Panc1 (cell line): ENCODE measurements around the gene DSG1. TPM values are rescaled to one million over a fixed set of nuclear protein-coding genes. Genes with fewer than 3 reads are reported as not detected.

Experiments
- ATAC-seq: fragments of 200-7000 bp; cut with Tn5 transposase; 2 replicates; pipeline ENCODE4 v1.9.1; 2020; ENCODE audit warnings: mild to moderate bottlenecking, moderate library complexity
- BruUV-seq: library from RNA; stranded (reverse); fragments of 400-500 nt; replicated peaks from 2 replicates; lab custom pipeline; 2021; lab: Mats Ljungman, UMichigan
- CTCF ChIA-PET: fragments of 300-600 bp; sonication (Branson Sonifier 250); formaldehyde crosslinking; loops from one replicate; lab custom pipeline; 2022; ENCODE audit warnings: antibody characterized with exemption; lab: Charles Lee
- POLR2A ChIA-PET: fragments of 300-600 bp; sonication (Branson Sonifier 250); formaldehyde crosslinking; loops from one replicate; lab custom pipeline; 2022; ENCODE audit warnings: antibody characterized with exemption; lab: Charles Lee
- DNase-seq: peaks from one replicate; pipeline ENCODE4 v3.0.0-alpha.2; 2010; ENCODE audit warnings: low read depth, low spot score
- H3K27ac ChIP-seq: 2 replicates; pipeline ENCODE4 v1.5.1; 2011; ENCODE audit warnings: mild to moderate bottlenecking, low read length, inconsistent platforms
- H3K27me3 ChIP-seq: fragments of 200-500 bp; sonication (Bioruptor generic); 2 replicates; pipeline ENCODE4 v1.6.0; 2014; ENCODE audit warnings: low read length, inconsistent platforms; ENCODE audit not compliant: control insufficient read depth, insufficient read depth
- H3K36me3 ChIP-seq: fragments of 200-500 bp; sonication (Bioruptor generic); 2 replicates; pipeline ENCODE4 v1.5.1; 2014; ENCODE audit warnings: inconsistent platforms, mild to moderate bottlenecking, low read length, moderate library complexity; ENCODE audit not compliant: control insufficient read depth, insufficient read depth
- H3K4me1 ChIP-seq: 2 replicates; pipeline ENCODE4 v1.5.1; 2011; ENCODE audit warnings: inconsistent platforms, mild to moderate bottlenecking, low read length, moderate library complexity; ENCODE audit not compliant: control insufficient read depth, insufficient read depth
- H3K4me3 ChIP-seq, 2 experiments: 2 replicates each; pipeline ENCODE4 v1.5.1; 2011 to 2012; ENCODE audit warnings: low read depth in 2 of 2, low read length in 2 of 2, mild to moderate bottlenecking in 2 of 2, inconsistent platforms in 1 of 2, moderate library complexity in 1 of 2
- H3K9me3 ChIP-seq: fragments of 200-500 bp; sonication (Bioruptor generic); 2 replicates; pipeline ENCODE4 v1.5.1; 2014; ENCODE audit warnings: low read depth, mild to moderate bottlenecking, inconsistent platforms, low read length, moderate library complexity; ENCODE audit not compliant: control insufficient read depth, insufficient read depth
- CTCF ChIP-seq: fragments of 450-650 bp; IDR thresholded peaks from 2 replicates; pipeline ENCODE4 v1.5.1; 2017; ENCODE audit warnings: mild to moderate bottlenecking
- POLR2AphosphoS5 ChIP-seq: IDR thresholded peaks from 2 replicates; pipeline ENCODE4 v1.6.1; 2012; ENCODE audit warnings: mild to moderate bottlenecking, low read depth, low read length, moderate library complexity
- TCF7L2 ChIP-seq: IDR thresholded peaks from 2 replicates; pipeline ENCODE4 v1.6.1; 2011; ENCODE audit warnings: mild to moderate bottlenecking, low read depth, low read length, inconsistent platforms
- in situ Hi-C: cut with HindIII; loops from 2 replicates; pipeline ENCODE4 v1.10.0; 2016; ENCODE audit warnings: low sequenced_read_pairs, low pct_unique_long_range_greater_than_20kb
- intact Hi-C: fragments of 100-400 bp; cut with micrococcal nuclease; formaldehyde crosslinking; loops from one replicate; pipeline ENCODE4 v1.10.0; 2022; ENCODE audit not compliant: unreplicated experiment
- total RNA-seq: library from RNA; stranded (reverse); gene quantifications from one replicate; pipeline ENCODE4 v1.2.1, GENCODE V29; 2021; ENCODE audit not compliant: unreplicated experiment
- TF ChIP-seq, protein P1 (sequence below), 2 experiments: IDR thresholded peaks; 2 replicates each; pipeline ENCODE4 v1.6.1; 2011 to 2012; ENCODE audit warnings: low read depth in 2 of 2, control low read depth in 1 of 2, low read length in 1 of 2, mild to moderate bottlenecking in 1 of 2, moderate library complexity in 1 of 2; ENCODE audit not compliant: insufficient read depth in 1 of 2

DSG1 gene
- total RNA-seq, 1 experiment from 2014 or later = not detected

DNA sequence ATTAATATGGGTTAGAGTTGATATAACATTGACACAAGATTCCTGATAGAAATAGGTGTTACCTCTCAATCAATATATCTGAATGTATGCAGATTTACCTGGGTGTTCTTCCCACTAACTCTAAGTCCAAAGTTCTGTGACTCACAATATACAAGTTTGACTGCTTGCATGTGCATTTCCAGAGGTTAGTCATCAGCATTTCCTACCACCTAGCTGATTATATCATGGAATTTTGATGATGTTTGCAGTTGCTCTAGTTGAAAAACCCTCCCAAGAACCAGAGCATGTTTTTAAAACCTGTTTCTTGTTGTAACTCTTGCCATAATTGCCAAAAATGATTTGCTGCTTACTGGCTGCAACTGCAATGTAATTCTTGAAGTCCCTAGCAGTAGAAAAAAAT, 15.0 kb upstream of the DSG1 start:
- Histone ChIP-seq H3K27ac (no peak overlapping the region), H3K4me1 (no peaks in the 10 kb centered on the region; the same call in 1 of the 2 replicates), H3K4me3 (no peak overlapping the region), H3K9me3 (no peaks in the 10 kb centered on the region), H3K27me3 (no peaks in the 10 kb centered on the region), H3K36me3 (no peaks in the 10 kb centered on the region)
- CTCF ChIA-PET = no interaction called here
- no peak for TF ChIP-seq TCF7L2
- TF ChIP-seq, protein P1, sequence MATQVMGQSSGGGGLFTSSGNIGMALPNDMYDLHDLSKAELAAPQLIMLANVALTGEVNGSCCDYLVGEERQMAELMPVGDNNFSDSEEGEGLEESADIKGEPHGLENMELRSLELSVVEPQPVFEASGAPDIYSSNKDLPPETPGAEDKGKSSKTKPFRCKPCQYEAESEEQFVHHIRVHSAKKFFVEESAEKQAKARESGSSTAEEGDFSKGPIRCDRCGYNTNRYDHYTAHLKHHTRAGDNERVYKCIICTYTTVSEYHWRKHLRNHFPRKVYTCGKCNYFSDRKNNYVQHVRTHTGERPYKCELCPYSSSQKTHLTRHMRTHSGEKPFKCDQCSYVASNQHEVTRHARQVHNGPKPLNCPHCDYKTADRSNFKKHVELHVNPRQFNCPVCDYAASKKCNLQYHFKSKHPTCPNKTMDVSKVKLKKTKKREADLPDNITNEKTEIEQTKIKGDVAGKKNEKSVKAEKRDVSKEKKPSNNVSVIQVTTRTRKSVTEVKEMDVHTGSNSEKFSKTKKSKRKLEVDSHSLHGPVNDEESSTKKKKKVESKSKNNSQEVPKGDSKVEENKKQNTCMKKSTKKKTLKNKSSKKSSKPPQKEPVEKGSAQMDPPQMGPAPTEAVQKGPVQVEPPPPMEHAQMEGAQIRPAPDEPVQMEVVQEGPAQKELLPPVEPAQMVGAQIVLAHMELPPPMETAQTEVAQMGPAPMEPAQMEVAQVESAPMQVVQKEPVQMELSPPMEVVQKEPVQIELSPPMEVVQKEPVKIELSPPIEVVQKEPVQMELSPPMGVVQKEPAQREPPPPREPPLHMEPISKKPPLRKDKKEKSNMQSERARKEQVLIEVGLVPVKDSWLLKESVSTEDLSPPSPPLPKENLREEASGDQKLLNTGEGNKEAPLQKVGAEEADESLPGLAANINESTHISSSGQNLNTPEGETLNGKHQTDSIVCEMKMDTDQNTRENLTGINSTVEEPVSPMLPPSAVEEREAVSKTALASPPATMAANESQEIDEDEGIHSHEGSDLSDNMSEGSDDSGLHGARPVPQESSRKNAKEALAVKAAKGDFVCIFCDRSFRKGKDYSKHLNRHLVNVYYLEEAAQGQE (IDR thresholded peaks at IDR 0.05; ENCODE audit: insufficient read depth in 1 of 2, low read depth in 2 of 2, low read length in 1 of 2) = no peak
- in situ Hi-C loops (no loop called here), intact Hi-C loops (no loop called here)
- ATAC-seq (no peak), DNase-seq (no peak)
- POLR2A ChIA-PET = no interaction called here
- BruUV-seq = no TSS peak

DNA sequence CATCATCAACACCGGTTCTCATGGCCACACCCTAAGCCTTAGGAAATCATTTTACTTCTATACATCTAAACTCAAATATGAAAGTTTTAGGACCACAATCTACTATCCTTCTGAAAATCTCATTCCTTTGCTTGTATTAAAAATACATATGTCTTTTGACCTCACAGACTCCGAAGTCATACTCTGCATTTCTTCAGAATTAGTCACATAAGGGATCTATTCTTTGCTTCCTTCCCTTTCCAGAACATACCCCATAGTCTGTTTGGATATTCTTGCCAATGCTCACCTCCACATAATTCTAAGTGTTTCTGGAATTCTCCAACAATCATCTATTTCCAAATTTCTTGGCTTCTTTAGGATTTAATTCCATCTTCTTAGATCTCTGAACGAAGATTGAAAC, 14.2 kb upstream of the DSG1 start:
- TF ChIP-seq, protein P1 (IDR thresholded peaks at IDR 0.05; ENCODE audit: insufficient read depth in 1 of 2, low read depth in 2 of 2, low read length in 1 of 2) = no peak
- TF ChIP-seq TCF7L2 = no peak
- intact Hi-C loops (no loop called here), in situ Hi-C loops (no loop called here)
- no peaks in the 10 kb centered on the region for H3K36me3 ChIP-seq
- no peaks in the 10 kb centered on the region for H3K9me3 ChIP-seq
- H3K27me3 ChIP-seq = no peaks in the 10 kb centered on the region
- H3K4me3 ChIP-seq = no peak overlapping the region
- no TSS peak for BruUV-seq
- no peak for ATAC-seq
- no peaks in the 10 kb centered on the region; the same call in 1 of the 2 replicates for H3K4me1 ChIP-seq
- no peak overlapping the region for H3K27ac ChIP-seq
- ChIA-PET CTCF (no interaction called here), POLR2A (no interaction called here)
- DNase-seq = no peak

DNA sequence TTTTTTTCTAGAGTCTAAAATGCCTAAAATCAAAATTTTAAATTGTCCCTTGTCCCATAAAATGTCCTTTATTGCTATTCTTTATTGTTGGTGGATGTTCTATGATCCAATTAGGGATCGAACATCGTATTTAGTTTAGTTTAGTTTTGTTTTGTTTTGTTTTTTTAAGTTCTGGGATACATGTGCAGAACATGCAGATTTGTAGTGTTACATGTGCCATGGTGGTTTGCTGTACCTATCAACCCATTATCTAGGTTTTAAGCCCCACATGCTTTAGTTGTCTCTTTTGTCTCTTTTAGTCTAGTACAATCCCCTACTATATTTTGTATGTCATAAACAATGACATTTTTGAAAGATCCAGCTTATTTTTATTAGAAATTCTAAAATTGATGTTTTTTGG, 8.8 kb upstream of the DSG1 start:
- BruUV-seq = no TSS peak
- no peak for TF ChIP-seq CTCF
- TF ChIP-seq POLR2AphosphoS5 = no peak
- ATAC-seq = no peak
- Histone ChIP-seq H3K36me3 (no peaks in the 10 kb centered on the region), H3K4me1 (no peaks in the 10 kb centered on the region), H3K4me3 (no peak overlapping the region), H3K27ac (no peak overlapping the region), H3K27me3 (no peaks in the 10 kb centered on the region), H3K9me3 (no peaks in the 10 kb centered on the region)
- POLR2A ChIA-PET = no interaction called here
- CTCF ChIA-PET = no interaction called here
- DNase-seq = no peak
- intact Hi-C loops (no loop called here), in situ Hi-C loops (no loop called here)
